Activated CD8-positive, alpha-beta memory T cell treated with anti-CD3 and anti-CD28 coated beads, Interleukin-2, amount 10 ng/mL, durations not matched to agents 7 days and 5 days (primary cell): ENCODE data around the gene HOMEZ. TPM values are rescaled to one million over a fixed set of nuclear protein-coding genes. Genes with fewer than 3 reads are reported as not detected.

Source experiments
- ATAC-seq: fragments of 150-1000 bp; cut with Tn5 transposase; one replicate; pipeline ENCODE4 v1.10.0; 2021; ENCODE audit warnings: moderate library complexity
- CTCF ChIA-PET: fragments of 350-600 bp; sonication (Branson Sonifier 250); formaldehyde crosslinking; loops from one replicate; lab custom pipeline; 2021; ENCODE audit warnings: antibody characterized with exemption; lab: Charles Lee
- DNase-seq: peaks from one replicate; pipeline ENCODE4 v3.0.0-alpha.2; 2020
- H3K27ac Mint-ChIP-seq: one replicate; pipeline ENCODE4 v1.8.0; 2021; ENCODE audit warnings: mild to moderate bottlenecking, mixed read lengths
- H3K27me3 Mint-ChIP-seq: one replicate; pipeline ENCODE4 v1.8.0; 2021; ENCODE audit warnings: mixed read lengths
- H3K36me3 Mint-ChIP-seq: one replicate; pipeline ENCODE4 v1.8.0; 2021; ENCODE audit warnings: mild to moderate bottlenecking, mixed read lengths
- H3K4me1 Mint-ChIP-seq: one replicate; pipeline ENCODE4 v1.8.0; 2021; ENCODE audit warnings: mixed read lengths
- H3K4me3 Mint-ChIP-seq: one replicate; pipeline ENCODE4 v1.8.0; 2021; ENCODE audit warnings: mild to moderate bottlenecking, moderate library complexity, mixed read lengths
- H3K9me3 Mint-ChIP-seq: one replicate; pipeline ENCODE4 v1.8.0; 2022; ENCODE audit warnings: low read depth, mixed read lengths
- total RNA-seq, 2 experiments: library from RNA; stranded (reverse); gene quantifications; one replicate each; pipeline ENCODE4 v1.2.3, GENCODE V29; 2021

The HOMEZ gene
- total RNA-seq, 2 experiments from 2014 or later: 11.4 to 12.4 TPM

- Mint-ChIP-seq H3K36me3 (peaks cover 18% of the 10 kb centered on the region), H3K4me1 (peaks cover 25% of the 10 kb centered on the region), H3K4me3 (peak overlapping the region; percentile 96), H3K9me3 (no peaks in the 10 kb centered on the region), H3K27me3 (peaks cover 12% of the 10 kb centered on the region), H3K27ac (peak overlapping the region; percentile 92)
- ATAC-seq (peak; percentile 85), DNase-seq (peak; percentile 98)
- CTCF ChIA-PET: interaction anchor here (0.6 to 8.9 kb wide), 12 partner anchors 9 to 243 kb away, joined by 3 to 119 read pairs (median 5); partner anchors contain the start of genes CEBPE, HOMEZ and PABPN1
These were observed 15.5 kb upstream of the HOMEZ start for GRCh38 chr14:23301288-23301968.

- peaks cover 18% of the 10 kb centered on the region for H3K36me3 Mint-ChIP-seq
- DNase-seq (peak; percentile 43), ATAC-seq (no peak)
- peaks cover 18% of the 10 kb centered on the region for H3K4me1 Mint-ChIP-seq
- H3K27me3 Mint-ChIP-seq: peaks cover 5% of the 10 kb centered on the region
- no peaks in the 10 kb centered on the region for H3K9me3 Mint-ChIP-seq
- peak overlapping the region; percentile 96 for H3K4me3 Mint-ChIP-seq
- CTCF ChIA-PET: interaction anchor here (0.6 to 8.9 kb wide), 11 partner anchors 9 to 243 kb away, joined by 3 to 119 read pairs (median 4); partner anchors contain the start of genes CEBPE, HOMEZ and PABPN1
- peak overlapping the region; percentile 92 for H3K27ac Mint-ChIP-seq
These were observed 14.8 kb upstream of the HOMEZ start for GRCh38 chr14:23300687-23301223.

- ATAC-seq (no peak), DNase-seq (peak; percentile 39)
- peak overlapping the region; percentile 92 for H3K27ac Mint-ChIP-seq
- CTCF ChIA-PET: interaction anchor here (0.6 to 8.9 kb wide), 12 partner anchors 8 to 267 kb away, joined by 3 to 119 read pairs (median 4); partner anchors contain the start of genes AP1G2, CEBPE, HOMEZ and PABPN1
- H3K9me3 Mint-ChIP-seq: no peaks in the 10 kb centered on the region
- peaks cover 21% of the 10 kb centered on the region for H3K4me1 Mint-ChIP-seq
- H3K4me3 Mint-ChIP-seq: peak overlapping the region; percentile 96
- H3K27me3 Mint-ChIP-seq: peaks cover 5% of the 10 kb centered on the region
- peaks cover 21% of the 10 kb centered on the region for H3K36me3 Mint-ChIP-seq
These were observed 14.2 kb upstream of the HOMEZ start for GRCh38 chr14:23299986-23300686.

GRCh38 chr14:23299211-23299957, 13.5 kb upstream of the HOMEZ start:
- CTCF ChIA-PET: interaction anchor here (0.6 to 8.9 kb wide), 8 partner anchors 10 to 268 kb away, joined by 3 to 119 read pairs (median 4); partner anchors contain the start of genes AP1G2, CEBPE, HOMEZ and PABPN1
- no peak for ATAC-seq
- DNase-seq: peak; percentile 40

GRCh38 chr14:23297611-23298277, 11.8 kb upstream of the HOMEZ start:
- CTCF ChIA-PET: interaction anchor here (1.3 to 9.6 kb wide), 5 partner anchors 10 to 229 kb away, joined by 3 to 119 read pairs (median 6); partner anchors contain the start of genes HOMEZ and PABPN1
- Mint-ChIP-seq H3K36me3 (peaks cover 23% of the 10 kb centered on the region), H3K27ac (no peak overlapping the region)

More at GRCh38 chr14:23299211-23299957, 13.5 kb upstream of the HOMEZ start:
- Mint-ChIP-seq H3K4me1 (peaks cover 26% of the 10 kb centered on the region), H3K4me3 (peak overlapping the region; percentile 96), H3K36me3 (peaks cover 23% of the 10 kb centered on the region), H3K9me3 (no peaks in the 10 kb centered on the region), H3K27me3 (no peaks in the 10 kb centered on the region), H3K27ac (no peak overlapping the region)

GRCh38 chr14:23297096-23297495, 11.2 kb upstream of the HOMEZ start:
- H3K27ac Mint-ChIP-seq: no peak overlapping the region
- peaks cover 21% of the 10 kb centered on the region for H3K36me3 Mint-ChIP-seq
- DNase-seq: peak; percentile 33
- CTCF ChIA-PET: interaction anchor here (0.6 to 9.6 kb wide), 7 partner anchors 9 to 408 kb away, joined by 3 to 51 read pairs (median 5); partner anchors contain the start of gene HOMEZ
- no peaks in the 10 kb centered on the region for H3K9me3 Mint-ChIP-seq
- peaks cover 26% of the 10 kb centered on the region for H3K4me1 Mint-ChIP-seq
- no peak overlapping the region for H3K4me3 Mint-ChIP-seq
- no peaks in the 10 kb centered on the region for H3K27me3 Mint-ChIP-seq
- no peak for ATAC-seq

More at GRCh38 chr14:23297611-23298277, 11.8 kb upstream of the HOMEZ start:
- H3K9me3 Mint-ChIP-seq: no peaks in the 10 kb centered on the region
- no peak for ATAC-seq
- peaks cover 26% of the 10 kb centered on the region for H3K4me1 Mint-ChIP-seq
- H3K4me3 Mint-ChIP-seq: no peak overlapping the region
- no peaks in the 10 kb centered on the region for H3K27me3 Mint-ChIP-seq
- peak; percentile 21 for DNase-seq

GRCh38 chr14:23296012-23296777, 10.3 kb upstream of the HOMEZ start:
- CTCF ChIA-PET: interaction anchor here (0.9 to 9.6 kb wide), 8 partner anchors 8 to 228 kb away, joined by 3 to 51 read pairs (median 4); partner anchors contain the start of gene HOMEZ
- Mint-ChIP-seq H3K27ac (no peak overlapping the region), H3K36me3 (peaks cover 21% of the 10 kb centered on the region), H3K4me3 (no peak overlapping the region), H3K27me3 (no peaks in the 10 kb centered on the region), H3K4me1 (peaks cover 26% of the 10 kb centered on the region), H3K9me3 (no peaks in the 10 kb centered on the region)
- no peak for DNase-seq
- no peak for ATAC-seq

- ATAC-seq (peak; percentile 83), DNase-seq (peak; percentile 65)
- CTCF ChIA-PET: interaction anchor here (0.7 to 9.6 kb wide), 12 partner anchors 9 to 226 kb away, joined by 3 to 51 read pairs (median 4); partner anchors contain the start of genes ACIN1, HOMEZ and PABPN1
- Mint-ChIP-seq H3K4me1 (peaks cover 18% of the 10 kb centered on the region), H3K27ac (peak overlapping the region; percentile 57), H3K9me3 (no peaks in the 10 kb centered on the region), H3K27me3 (no peaks in the 10 kb centered on the region), H3K36me3 (peaks cover 21% of the 10 kb centered on the region), H3K4me3 (no peak overlapping the region)
These were observed 9.0 kb upstream of the HOMEZ start for GRCh38 chr14:23294734-23295561.

GRCh38 chr14:23286902-23287479, 1.1 kb upstream of the HOMEZ start:
- H3K4me3 Mint-ChIP-seq: peak overlapping the region; percentile 86
- no peaks in the 10 kb centered on the region for H3K9me3 Mint-ChIP-seq
- CTCF ChIA-PET: interaction anchor here (1.2 to 3.6 kb wide), 11 partner anchors 8 to 229 kb away, joined by 3 to 26 read pairs (median 6); partner anchors contain the start of genes PABPN1 and PPP1R3E
- no peak for DNase-seq
- ATAC-seq: no peak
- peaks cover 2% of the 10 kb centered on the region for H3K36me3 Mint-ChIP-seq
- H3K4me1 Mint-ChIP-seq: peaks cover 19% of the 10 kb centered on the region
- H3K27me3 Mint-ChIP-seq: no peaks in the 10 kb centered on the region
- H3K27ac Mint-ChIP-seq: peak overlapping the region; percentile 83

GRCh38 chr14:23285530-23286019, 357 bp downstream of the HOMEZ start:
- ATAC-seq: peak; percentile 10
- peak overlapping the region; percentile 86 for H3K4me3 Mint-ChIP-seq
- H3K9me3 Mint-ChIP-seq: no peaks in the 10 kb centered on the region
- H3K4me1 Mint-ChIP-seq: peaks cover 19% of the 10 kb centered on the region
- no peak for DNase-seq
- peaks cover 2% of the 10 kb centered on the region for H3K36me3 Mint-ChIP-seq
- no peaks in the 10 kb centered on the region for H3K27me3 Mint-ChIP-seq
- peak overlapping the region; percentile 88 for H3K27ac Mint-ChIP-seq
- CTCF ChIA-PET: interaction anchor here (0.8 to 4.2 kb wide), 10 partner anchors 9 to 208 kb away, joined by 3 to 26 read pairs (median 8); partner anchors contain the start of genes PABPN1 and PPP1R3E
